GM10266 (cell line): ENCODE results near the gene MED14.

Source experiments
- DNase-seq: peaks from one replicate; pipeline ENCODE4 v3.0.0; 2012; ENCODE audit errors: extremely low spot score
- CTCF ChIP-seq: IDR thresholded peaks from 2 replicates; pipeline ENCODE4 v1.5.1; 2012; ENCODE audit warnings: mild to moderate bottlenecking, low read depth; ENCODE audit not compliant: control insufficient read depth, insufficient read depth; ENCODE audit errors: missing control alignments

Gene MED14

DNA sequence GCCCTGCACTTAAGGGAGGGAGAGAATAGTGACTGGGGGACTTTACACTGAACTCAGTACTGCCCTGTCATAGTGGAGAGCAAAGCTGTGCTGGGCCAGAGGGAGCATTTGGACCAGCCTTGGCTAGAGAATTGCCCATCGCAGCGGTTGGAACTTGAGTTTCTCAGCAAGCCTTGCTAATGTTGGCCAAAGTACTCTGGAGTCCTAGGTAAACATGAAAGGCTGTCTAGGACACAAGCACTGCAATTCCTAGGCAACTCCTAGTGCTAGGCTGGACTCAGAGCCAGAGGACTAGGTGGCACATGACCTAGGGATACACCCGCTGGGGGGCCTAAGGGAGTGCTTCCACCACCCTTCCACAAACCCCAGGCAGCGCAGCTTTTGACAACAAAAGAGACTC lies 15.0 kb downstream of the MED14 start:
- TF ChIP-seq CTCF, result no peak

GRCh38 chrX:40719731-40720130 lies 15.6 kb downstream of the MED14 start:
- DNase-seq, result no peak
- no peak for TF ChIP-seq CTCF

More for the DNA sequence above, 15.0 kb downstream of the MED14 start:
- no peak for DNase-seq

DNA sequence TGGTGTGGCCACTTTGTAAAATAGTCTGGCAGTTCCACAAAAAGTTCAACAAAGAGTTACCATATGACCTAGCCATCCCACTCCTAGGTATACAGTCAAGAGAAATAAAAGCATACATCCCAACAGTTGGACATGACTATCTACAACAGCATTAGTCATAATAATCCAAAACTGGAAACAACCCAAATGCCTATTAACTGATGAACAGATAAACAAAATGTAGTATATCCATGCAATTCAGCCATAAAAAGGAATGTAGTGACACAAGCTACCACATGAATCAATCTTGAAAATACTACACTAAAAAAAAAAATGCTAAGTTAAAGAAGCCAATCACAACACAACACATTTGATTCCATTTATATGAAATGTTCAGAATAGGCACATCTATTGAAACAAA lies 16.1 kb downstream of the MED14 start:
- no peak for TF ChIP-seq CTCF
- no peak for DNase-seq

DNA sequence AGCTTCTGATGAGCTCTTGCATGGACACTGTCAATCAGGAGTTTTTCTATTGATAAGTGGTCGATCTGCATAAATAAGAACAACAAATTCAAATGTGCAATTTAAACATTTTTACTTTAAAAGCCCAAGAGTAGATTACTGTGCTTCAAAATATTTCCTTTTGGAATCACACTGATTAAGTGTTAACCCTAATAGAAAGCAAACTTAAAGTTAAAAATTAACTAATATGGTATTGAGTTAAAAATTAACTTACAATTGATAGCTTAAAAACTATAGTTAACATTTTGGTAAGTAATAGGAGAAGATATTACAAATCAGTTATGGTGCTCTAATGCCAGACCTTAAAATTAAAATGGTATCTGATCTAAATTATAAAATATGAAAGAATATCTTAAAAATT lies 25.9 kb downstream of the MED14 start:
- no peak for DNase-seq
- no peak for TF ChIP-seq CTCF

DNA sequence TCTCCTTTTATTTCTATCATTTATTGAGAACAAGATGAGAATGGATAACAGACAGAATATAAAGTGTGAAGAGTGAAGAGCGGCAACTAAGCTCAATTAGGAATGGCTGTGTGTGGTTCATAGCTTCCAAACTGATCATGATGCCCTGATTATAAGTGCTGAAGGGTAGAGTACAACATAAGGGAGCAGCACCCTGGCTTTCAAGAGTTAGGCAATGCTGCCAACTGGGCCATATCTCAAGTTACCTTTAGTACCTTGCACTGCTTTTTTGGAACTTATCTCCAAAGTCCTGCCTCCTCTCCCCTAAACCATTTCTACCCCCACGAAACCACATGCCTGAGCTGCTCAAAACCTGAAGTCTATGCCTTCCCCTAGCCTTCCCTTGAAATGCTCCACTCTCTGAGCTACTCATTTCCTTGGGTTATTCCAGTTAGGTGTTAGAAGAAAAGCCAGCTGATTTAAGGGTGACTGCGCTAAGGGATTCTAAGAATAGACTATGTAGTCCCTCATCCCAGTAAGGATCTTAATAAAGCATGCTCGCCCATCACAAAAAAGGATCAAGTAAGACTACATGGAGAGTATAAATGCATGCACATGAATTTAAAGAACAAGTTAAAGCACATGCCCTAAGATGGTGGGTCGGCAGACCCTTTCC lies 29.6 kb downstream of the MED14 start:
- no peak for TF ChIP-seq CTCF

GRCh38 chrX:40700640-40701342 lies 34.6 kb downstream of the MED14 start:
- DNase-seq, result no peak
- no peak for TF ChIP-seq CTCF

More for the DNA sequence above, 29.6 kb downstream of the MED14 start:
- no peak for DNase-seq

GRCh38 chrX:40698851-40699250 lies 36.5 kb downstream of the MED14 start:
- no peak for TF ChIP-seq CTCF
- DNase-seq, result no peak
